Right lobe of liver (tissue), 4 donors: ENCODE results near the gene ANO4.
"Not testable (repeated sequence)": the region's sequence is repeated elsewhere in the genome, so short reads cannot be mapped to it uniquely, and the experiment has no call there.

Experiments used
- CTCF ChIP-seq, 4 donors: fragments of 200-600 bp in 3 of 4; fragments of 450-650 bp in 1 of 4; IDR thresholded peaks; one replicate each; pipeline versions ENCODE4 v1.5.1 to v1.8.0; 2016 to 2022; ENCODE audit warnings: antibody characterized with exemption in 4 of 4, mild to moderate bottlenecking in 2 of 4
- POLR2A ChIP-seq: fragments of 450-650 bp; IDR thresholded peaks from one replicate; pipeline ENCODE4 v1.6.1; 2017; ENCODE audit warnings: antibody characterized with exemption, mild to moderate bottlenecking
- donor health status: DM: no; HTN: no; CAD: no.
- donor health status: DM: no; HTN: no; CAD: no.
- donor health status: DM: no; HTN: yes; CAD: no.

GRCh38 chr12:101145777-101146431 is 351.3 kb downstream of the ANO4 start:
- not testable (repeated sequence) for TF ChIP-seq CTCF (IDR thresholded peaks at IDR 0.05); POLR2A
